IPS DF 6.9 (cell line): ENCODE results near the gene CES2.

Experiments
- DNase-seq: peaks from one replicate; pipeline ENCODE4 v3.0.0-alpha.2; 2013; ENCODE audit warnings: low read depth, low spot score
- H3K27ac ChIP-seq: one replicate; pipeline ENCODE4 v1.5.1; 2013; ENCODE audit warnings: low read length, control low read depth
- H3K27me3 ChIP-seq: 2 replicates; pipeline ENCODE4 v1.6.1; 2013; ENCODE audit warnings: mild to moderate bottlenecking, low read length; ENCODE audit not compliant: control insufficient read depth, insufficient read depth
- H3K36me3 ChIP-seq: 2 replicates; pipeline ENCODE4 v1.6.1; 2013; ENCODE audit warnings: low read length; ENCODE audit not compliant: control insufficient read depth, insufficient read depth
- H3K4me1 ChIP-seq: 2 replicates; pipeline ENCODE4 v1.6.1; 2013; ENCODE audit warnings: low read length; ENCODE audit not compliant: control insufficient read depth, insufficient read depth
- H3K4me3 ChIP-seq: 2 replicates; pipeline ENCODE4 v1.5.1; 2013; ENCODE audit warnings: mild to moderate bottlenecking, low read length
- H3K9me3 ChIP-seq: 2 replicates; pipeline ENCODE4 v1.6.1; 2013; ENCODE audit warnings: low read length, inconsistent platforms; ENCODE audit not compliant: control insufficient read depth, insufficient read depth
- WGBS: extraction: QIAGEN DNeasy Blood & Tissue Kit; methylation state at CpG from one replicate; pipeline ENCODE4 v1.1.7; 2013; ENCODE audit warnings: mixed read lengths, missing lambda C conversion rate; ENCODE audit not compliant: insufficient read length, insufficient coverage; 5-methylcytosine and 5-hydroxymethylcytosine counted together

Gene CES2

DNA sequence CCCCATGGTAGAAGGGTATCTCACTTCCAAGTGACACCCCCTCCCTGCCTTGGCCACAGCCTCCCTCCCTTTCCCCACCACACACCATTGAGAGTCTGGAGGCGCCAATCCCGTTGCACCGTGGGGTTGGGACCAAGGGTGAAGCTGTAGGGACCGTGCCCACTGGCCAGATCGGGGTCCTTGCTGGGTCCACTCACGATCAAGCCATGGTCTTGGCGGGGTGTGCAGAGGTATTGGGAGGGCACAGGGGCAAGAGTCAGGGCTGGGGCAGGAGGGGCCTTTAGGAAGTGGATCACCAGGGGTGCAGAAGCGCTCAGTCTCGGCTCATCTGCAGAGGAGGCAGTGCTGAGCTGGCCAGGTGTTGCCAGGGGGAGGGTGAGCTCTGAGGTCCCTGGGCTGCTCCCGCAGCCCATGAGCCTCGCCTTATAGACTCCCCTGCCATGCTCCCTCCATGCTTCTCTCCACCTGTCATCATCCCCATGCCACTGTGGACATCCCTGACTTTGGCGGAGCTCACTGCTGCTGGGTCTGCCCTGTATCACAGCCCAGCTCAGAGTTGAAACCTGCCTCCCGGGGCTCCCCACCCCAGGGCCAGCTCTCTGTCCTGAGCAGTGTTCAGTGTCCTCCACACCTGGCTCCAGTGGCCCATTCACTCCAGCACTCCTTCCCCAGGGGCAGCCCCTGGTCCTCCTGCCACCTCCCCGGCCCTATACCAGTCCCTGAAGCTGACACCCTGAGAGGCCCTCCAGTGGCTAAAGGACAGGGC, 25.0 kb upstream of the CES2 start:
- H3K36me3 ChIP-seq, result no peaks in the 10 kb centered on the region
- no peaks in the 10 kb centered on the region for H3K27me3 ChIP-seq
- DNase-seq, result no peak
- no peak overlapping the region for H3K4me3 ChIP-seq
- peaks cover 4% of the 10 kb centered on the region; the same call in 1 of the 2 replicates for H3K4me1 ChIP-seq
- H3K9me3 ChIP-seq, result no peaks in the 10 kb centered on the region
- no peak overlapping the region for H3K27ac ChIP-seq
- WGBS, result no CpG with 5 or more reads among the region's 14 CpGs

DNA sequence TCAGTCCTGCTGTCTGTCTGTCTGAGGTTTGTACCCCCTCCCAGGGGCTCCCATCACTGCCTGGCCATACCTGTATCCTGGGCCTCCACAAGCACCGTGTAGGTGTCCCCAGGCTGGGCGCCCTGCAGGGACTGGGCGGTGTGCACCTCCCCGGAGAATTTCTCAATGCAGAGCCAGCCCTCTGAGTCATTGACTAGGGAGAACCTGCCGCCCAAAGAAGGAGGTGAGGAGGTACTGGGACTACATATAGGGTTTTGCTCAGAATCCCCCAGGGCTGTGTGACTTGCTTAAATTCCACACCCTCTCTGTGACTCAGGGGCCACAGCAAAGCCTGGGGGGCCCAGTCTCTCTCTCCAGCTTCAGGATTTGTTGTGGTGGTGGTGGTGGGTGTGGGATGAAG, 24.2 kb upstream of the CES2 start:
- no peaks in the 10 kb centered on the region for H3K36me3 ChIP-seq
- H3K27me3 ChIP-seq, result no peaks in the 10 kb centered on the region
- H3K9me3 ChIP-seq, result no peaks in the 10 kb centered on the region
- no peak overlapping the region for H3K27ac ChIP-seq
- no peak for DNase-seq
- 0 out of 2 replicates have a peak, but pooled peaks cover 2% of the 10 kb centered on the region for H3K4me1 ChIP-seq
- H3K4me3 ChIP-seq, result no peak overlapping the region
- no CpG with 5 or more reads among the region's 5 CpGs for WGBS

DNA sequence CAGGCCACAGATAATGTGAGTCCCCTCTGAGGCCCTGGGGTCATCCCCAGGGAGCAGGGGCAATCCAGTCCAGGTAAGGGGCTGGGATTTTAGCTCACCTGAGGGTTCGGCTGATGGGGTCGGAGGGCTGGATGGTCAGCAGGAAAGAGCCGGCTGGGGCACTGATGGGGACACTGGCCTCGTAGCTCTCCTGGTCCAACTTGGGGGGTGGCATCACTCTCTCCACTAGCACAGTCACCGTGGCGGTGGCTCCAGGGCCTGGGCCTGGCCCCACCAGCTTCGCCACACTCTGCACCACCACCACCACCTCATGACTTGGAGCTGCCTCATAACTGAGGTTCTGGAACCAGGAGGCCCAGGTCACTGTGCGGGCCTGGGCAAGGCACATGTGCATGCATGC, 23.5 kb upstream of the CES2 start:
- WGBS, result no CpG with 5 or more reads among the region's 8 CpGs
- no peak for DNase-seq
- no peak overlapping the region for H3K4me3 ChIP-seq
- H3K9me3 ChIP-seq, result no peaks in the 10 kb centered on the region
- H3K36me3 ChIP-seq, result no peaks in the 10 kb centered on the region
- H3K27ac ChIP-seq, result no peak overlapping the region
- no peaks in the 10 kb centered on the region for H3K27me3 ChIP-seq
- H3K4me1 ChIP-seq, result 0 out of 2 replicates have a peak, but pooled peaks cover 2% of the 10 kb centered on the region

DNA sequence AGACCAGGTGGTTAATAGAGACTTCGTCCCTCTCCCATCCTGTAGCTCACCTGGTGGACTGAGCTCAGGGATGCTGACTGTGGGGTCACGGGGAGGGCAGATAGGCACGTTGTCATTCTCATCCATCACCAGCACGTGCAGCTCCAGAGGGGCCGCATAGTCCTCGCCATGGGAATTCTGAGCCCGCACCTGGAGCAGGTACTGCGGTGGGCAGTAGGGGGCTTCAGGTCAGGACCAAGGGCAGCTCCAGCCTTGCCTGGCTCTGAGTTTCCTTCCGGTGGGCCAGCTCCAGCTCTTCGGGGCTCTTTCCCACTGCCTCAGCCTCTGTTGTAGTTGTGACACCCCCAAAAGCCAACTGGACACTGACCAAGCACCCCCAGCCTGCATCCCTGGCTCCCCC, 22.2 kb upstream of the CES2 start:
- H3K9me3 ChIP-seq, result no peaks in the 10 kb centered on the region
- no peaks in the 10 kb centered on the region for H3K36me3 ChIP-seq
- WGBS, result no CpG with 5 or more reads among the region's 10 CpGs
- H3K27ac ChIP-seq, result no peak overlapping the region
- no peaks in the 10 kb centered on the region for H3K27me3 ChIP-seq
- no peak for DNase-seq
- 0 out of 2 replicates have a peak, but pooled peaks cover 2% of the 10 kb centered on the region for H3K4me1 ChIP-seq
- H3K4me3 ChIP-seq, result no peak overlapping the region

DNA sequence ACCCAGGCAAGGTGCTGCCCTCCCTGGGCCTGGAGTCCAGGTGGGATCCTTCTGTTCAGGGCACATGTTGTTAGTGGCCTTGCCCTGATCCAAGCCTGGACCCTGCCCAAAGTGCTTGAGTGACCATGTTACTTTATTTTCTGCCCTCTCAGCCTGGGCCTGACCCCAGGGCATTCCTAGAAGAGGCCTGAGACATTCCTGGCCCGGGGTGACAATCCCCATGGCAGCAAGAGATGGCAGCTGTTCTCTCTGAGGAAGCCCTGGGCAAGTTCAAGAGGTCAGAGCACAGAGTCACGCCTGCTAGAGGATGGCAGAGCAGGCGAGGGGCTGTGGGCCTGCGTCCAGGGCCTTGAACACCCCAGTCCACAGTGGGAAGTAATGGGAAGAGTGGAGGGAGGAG, 21.6 kb upstream of the CES2 start:
- no CpG with 5 or more reads among the region's 4 CpGs for WGBS
- Histone ChIP-seq H3K9me3 (no peaks in the 10 kb centered on the region), H3K27me3 (no peaks in the 10 kb centered on the region)

DNA sequence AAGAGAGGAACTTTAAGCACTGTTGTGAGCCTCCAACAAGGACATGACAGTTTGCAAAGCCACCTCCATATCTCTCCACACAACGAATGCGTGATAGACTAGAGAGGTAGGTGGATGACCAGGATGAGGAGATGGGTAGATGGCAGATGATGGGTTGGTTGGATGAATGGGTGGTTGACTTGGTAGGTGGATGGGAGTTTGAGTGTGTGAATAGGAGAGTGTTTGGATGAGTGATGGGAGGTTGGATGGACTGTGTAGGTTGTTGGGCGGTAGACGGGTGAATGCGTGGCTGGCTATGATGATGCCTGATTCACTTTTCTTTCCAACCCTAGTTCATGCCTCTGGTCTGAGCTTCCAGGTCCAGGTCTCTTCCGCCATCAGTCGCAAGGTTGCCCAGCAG, 20.8 kb upstream of the CES2 start:
- Histone ChIP-seq H3K4me1 (0 out of 2 replicates have a peak, but pooled peaks cover 2% of the 10 kb centered on the region), H3K27me3 (no peaks in the 10 kb centered on the region), H3K27ac (no peak overlapping the region), H3K36me3 (no peaks in the 10 kb centered on the region), H3K9me3 (no peaks in the 10 kb centered on the region), H3K4me3 (no peak overlapping the region)
- DNase-seq, result no peak
- WGBS, result 100% methylated on average over 2 of the region's 7 CpGs

More for the DNA sequence above, 21.6 kb upstream of the CES2 start:
- H3K27ac ChIP-seq, result no peak overlapping the region
- H3K36me3 ChIP-seq, result no peaks in the 10 kb centered on the region
- DNase-seq, result no peak
- no peak overlapping the region for H3K4me3 ChIP-seq
- 0 out of 2 replicates have a peak, but pooled peaks cover 2% of the 10 kb centered on the region for H3K4me1 ChIP-seq

DNA sequence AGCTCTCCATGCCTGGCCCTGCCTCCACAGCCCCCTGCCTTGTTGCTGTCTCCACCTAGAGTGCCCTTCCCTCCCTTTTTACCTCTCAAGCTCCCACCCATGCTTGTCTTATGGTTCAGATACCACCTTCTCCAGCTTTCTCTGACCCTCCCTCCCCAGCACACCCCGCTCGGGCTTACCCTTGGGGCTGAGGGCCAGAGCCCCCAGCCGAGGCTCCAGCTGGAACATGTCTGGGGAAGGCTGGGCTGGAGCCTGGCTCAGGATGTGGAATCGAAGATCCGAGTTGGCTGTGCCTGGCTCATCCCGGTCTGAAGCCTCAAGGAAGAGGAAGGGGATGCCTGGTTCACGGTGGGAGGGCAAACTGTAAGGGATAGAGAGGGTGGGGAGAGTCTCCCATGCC, 20.3 kb upstream of the CES2 start:
- Histone ChIP-seq H3K36me3 (no peaks in the 10 kb centered on the region), H3K9me3 (no peaks in the 10 kb centered on the region), H3K27me3 (no peaks in the 10 kb centered on the region), H3K27ac (no peak overlapping the region), H3K4me3 (no peak overlapping the region), H3K4me1 (0 out of 2 replicates have a peak, but pooled peaks cover under 1% of the 10 kb centered on the region)
- no peak for DNase-seq
- no CpG with 5 or more reads among the region's 7 CpGs for WGBS

DNA sequence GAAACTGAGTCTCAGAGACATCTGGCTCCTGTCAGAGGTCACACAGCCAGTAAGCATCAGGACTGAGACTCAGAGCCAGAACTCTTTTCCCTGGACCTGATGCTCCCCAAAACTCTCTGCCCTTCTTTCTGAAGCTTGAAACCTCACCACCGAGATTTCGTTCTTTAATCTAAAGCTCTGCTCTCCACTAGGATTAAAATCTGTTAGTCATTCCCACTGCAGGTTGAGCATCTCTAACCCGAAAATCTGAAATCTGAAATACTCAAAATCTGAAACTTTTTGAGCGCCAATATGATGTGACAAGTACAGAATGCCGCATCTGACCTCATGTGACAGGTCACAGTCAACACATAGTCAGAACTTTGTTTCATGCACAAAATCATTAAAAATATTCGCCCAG, 18.8 kb upstream of the CES2 start:
- H3K4me3 ChIP-seq, result no peak overlapping the region
- H3K27me3 ChIP-seq, result no peaks in the 10 kb centered on the region
- no peak for DNase-seq
- WGBS, result no CpG with 5 or more reads among the region's 6 CpGs
- no peaks in the 10 kb centered on the region for H3K9me3 ChIP-seq
- no peak overlapping the region for H3K27ac ChIP-seq
- no peaks in the 10 kb centered on the region for H3K4me1 ChIP-seq
- H3K36me3 ChIP-seq, result no peaks in the 10 kb centered on the region

DNA sequence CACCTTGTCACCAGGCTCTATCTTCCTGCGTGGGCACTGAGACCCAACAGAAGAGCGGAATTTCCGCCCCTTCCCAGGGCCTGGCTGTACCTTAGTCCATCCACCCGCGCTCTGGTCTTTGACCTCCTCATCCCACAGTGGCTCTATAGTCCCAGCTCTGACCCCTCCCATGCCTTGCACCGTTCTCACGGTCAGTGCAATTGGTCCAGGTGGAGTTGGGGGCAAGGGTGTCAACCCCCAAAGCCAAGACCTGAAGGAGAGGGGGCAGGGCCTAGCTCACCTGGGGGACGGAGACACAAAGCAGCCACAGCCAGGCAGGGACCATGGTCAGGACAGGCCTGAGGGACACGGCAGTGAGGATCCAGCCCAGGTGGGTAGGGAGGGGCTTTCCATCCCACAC, 17.6 kb upstream of the CES2 start:
- DNase-seq, result no peak
- Histone ChIP-seq H3K9me3 (no peaks in the 10 kb centered on the region), H3K27me3 (no peaks in the 10 kb centered on the region), H3K27ac (no peak overlapping the region), H3K4me3 (no peak overlapping the region), H3K36me3 (no peaks in the 10 kb centered on the region), H3K4me1 (no peaks in the 10 kb centered on the region)
- whole genome bisulfite sequencing, result no CpG with 5 or more reads among the region's 9 CpGs

DNA sequence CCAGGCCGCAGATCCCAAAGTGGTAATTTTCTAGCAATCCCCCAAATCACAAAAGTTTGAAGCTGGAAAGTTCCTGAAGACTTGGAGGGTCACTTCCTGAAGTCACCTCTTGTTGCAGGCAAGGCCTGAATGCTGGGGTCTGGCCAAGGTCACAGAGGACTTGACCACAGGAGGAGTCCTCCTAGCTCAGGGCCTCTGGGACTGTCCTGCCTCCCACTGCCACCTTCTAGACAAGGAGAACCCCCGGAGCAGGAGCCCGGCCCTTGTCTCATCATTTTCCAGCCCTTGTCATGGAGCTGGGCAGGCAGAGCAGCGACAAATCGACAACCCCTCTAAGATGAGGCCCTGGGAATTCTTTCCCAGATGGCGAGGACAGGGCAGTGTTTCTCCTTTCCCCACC, 17.0 kb upstream of the CES2 start:
- Histone ChIP-seq H3K4me1 (no peaks in the 10 kb centered on the region), H3K36me3 (no peaks in the 10 kb centered on the region), H3K9me3 (no peaks in the 10 kb centered on the region), H3K4me3 (no peak overlapping the region), H3K27ac (no peak overlapping the region), H3K27me3 (no peaks in the 10 kb centered on the region)
- DNase-seq, result no peak
- WGBS, result no CpG with 5 or more reads among the region's 6 CpGs
